ENCODE results near the gene ANXA4. TPM values are rescaled to one million over a fixed set of nuclear protein-coding genes. Genes with fewer than 3 reads are reported as not detected.
A peak's percentile ranks its signal among the peaks of the same experiment; 100 is the strongest.
"Not testable (repeated sequence)": the region's sequence is repeated elsewhere in the genome, so short reads cannot be mapped to it uniquely, and the experiment has no call there.

ANXA4 gene
- total RNA-seq, 1 donor from 2014 or later = 15.0 TPM

GRCh38 chr2:69769272-69769671 is 27.3 kb downstream of the ANXA4 start:
- no peak for TF ChIP-seq CTCF (IDR thresholded peaks at IDR 0.05; ENCODE audit: insufficient read depth, low read length, severe bottlenecking)
- no peak for FAIRE-seq

GRCh38 chr2:69770193-69770702 is 28.3 kb downstream of the ANXA4 start:
- no peaks in the 10 kb centered on the region for H3K27me3 ChIP-seq (ENCODE audit: control insufficient read depth, insufficient read depth, low read length)
- peaks cover 2% of the 10 kb centered on the region for H3K36me3 ChIP-seq (ENCODE audit: control insufficient read depth, insufficient read depth, low read length)
- no peak for TF ChIP-seq CTCF (IDR thresholded peaks at IDR 0.05; ENCODE audit: insufficient read depth, low read length, severe bottlenecking)
- peak; percentile 94 for DNase-seq (ENCODE audit: low read depth)
- no peak for FAIRE-seq
- H3K4me3 ChIP-seq (ENCODE audit: low read depth, low read length) = no peak overlapping the region

More at GRCh38 chr2:69769272-69769671, 27.3 kb downstream of the ANXA4 start:
- DNase-seq (ENCODE audit: low read depth) = no peak
- no peak overlapping the region for H3K4me3 ChIP-seq (ENCODE audit: low read depth, low read length)
- H3K27me3 ChIP-seq (ENCODE audit: control insufficient read depth, insufficient read depth, low read length) = no peaks in the 10 kb centered on the region
- H3K36me3 ChIP-seq (ENCODE audit: control insufficient read depth, insufficient read depth, low read length) = peaks cover under 1% of the 10 kb centered on the region

- FAIRE-seq = no peak
- no peak for TF ChIP-seq CTCF (IDR thresholded peaks at IDR 0.05; ENCODE audit: insufficient read depth, low read length, severe bottlenecking)
- no peak for DNase-seq (ENCODE audit: low read depth)
- no peak overlapping the region for H3K4me3 ChIP-seq (ENCODE audit: low read depth, low read length)
- H3K36me3 ChIP-seq (ENCODE audit: control insufficient read depth, insufficient read depth, low read length) = peaks cover 2% of the 10 kb centered on the region
- H3K27me3 ChIP-seq (ENCODE audit: control insufficient read depth, insufficient read depth, low read length) = no peaks in the 10 kb centered on the region
Measured at GRCh38 chr2:69770747-69771146, 28.8 kb downstream of the ANXA4 start.

- FAIRE-seq = no peak
- DNase-seq (ENCODE audit: low read depth) = no peak
- H3K36me3 ChIP-seq (ENCODE audit: control insufficient read depth, insufficient read depth, low read length) = peaks cover 2% of the 10 kb centered on the region
- no peak overlapping the region for H3K4me3 ChIP-seq (ENCODE audit: low read depth, low read length)
- no peak for TF ChIP-seq CTCF (IDR thresholded peaks at IDR 0.05; ENCODE audit: insufficient read depth, low read length, severe bottlenecking)
- no peaks in the 10 kb centered on the region for H3K27me3 ChIP-seq (ENCODE audit: control insufficient read depth, insufficient read depth, low read length)
Measured at GRCh38 chr2:69771461-69771860, 29.5 kb downstream of the ANXA4 start.

- FAIRE-seq (no peak), DNase-seq (ENCODE audit: low read depth) (peak; percentile 74)
- TF ChIP-seq CTCF (IDR thresholded peaks at IDR 0.05; ENCODE audit: insufficient read depth, low read length, severe bottlenecking) = no peak
Measured at GRCh38 chr2:69773206-69773605, 31.3 kb downstream of the ANXA4 start.

GRCh38 chr2:69774258-69774983 is 32.5 kb downstream of the ANXA4 start:
- FAIRE-seq; H3K4me3 ChIP-seq (ENCODE audit: low read depth, low read length); DNase-seq (ENCODE audit: low read depth); H3K27me3 ChIP-seq (ENCODE audit: control insufficient read depth, insufficient read depth, low read length); H3K36me3 ChIP-seq (ENCODE audit: control insufficient read depth, insufficient read depth, low read length): not testable (repeated sequence)

More at GRCh38 chr2:69773206-69773605, 31.3 kb downstream of the ANXA4 start:
- Histone ChIP-seq H3K27me3 (ENCODE audit: control insufficient read depth, insufficient read depth, low read length) (no peaks in the 10 kb centered on the region), H3K36me3 (ENCODE audit: control insufficient read depth, insufficient read depth, low read length) (peaks cover 4% of the 10 kb centered on the region), H3K4me3 (ENCODE audit: low read depth, low read length) (no peak overlapping the region)
